ENCODE data around the gene KLHDC8B. TPM values are rescaled to one million over a fixed set of nuclear protein-coding genes. Genes with fewer than 3 reads are reported as not detected.

The KLHDC8B gene
- total RNA-seq, 1 experiment from 2014 or later = 13.5 TPM

DNA sequence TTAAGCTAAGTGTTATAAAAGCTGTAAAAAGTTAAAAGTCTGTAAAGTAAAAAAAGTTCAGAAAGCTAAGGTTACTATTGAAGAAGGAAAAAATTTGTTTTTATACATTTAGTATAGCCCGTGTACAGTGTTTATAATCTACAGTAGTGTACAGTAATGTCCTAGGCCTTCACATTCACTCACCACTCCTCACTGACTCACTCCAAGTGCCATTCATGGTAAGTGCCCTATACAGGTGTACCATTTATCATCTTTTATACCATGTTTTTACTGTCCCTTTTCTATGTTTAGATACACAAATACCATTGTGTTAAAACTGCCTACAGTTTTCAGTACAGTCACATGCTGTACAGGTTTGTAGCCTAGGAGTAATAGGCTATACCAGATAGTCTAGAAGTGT is 14.1 kb upstream of the KLHDC8B start:
- no peak overlapping the region for H3T11ph ChIP-seq (ENCODE audit: low read length)
- H3K14ac ChIP-seq (ENCODE audit: insufficient read depth, low read length) = no peak overlapping the region
- no peaks in the 10 kb centered on the region for H3K9me3 ChIP-seq (ENCODE audit: control insufficient read depth, low read depth, low read length)

More for the DNA sequence above, 14.1 kb upstream of the KLHDC8B start:
- Histone ChIP-seq H3K18ac (ENCODE audit: insufficient read length, low read depth, low read length) (no peak overlapping the region), H3K27me3 (ENCODE audit: insufficient read depth, low read length) (no peaks in the 10 kb centered on the region), H2BK12ac (ENCODE audit: insufficient read length, low read depth, low read length) (no peak overlapping the region), H3K79me2 (ENCODE audit: insufficient read depth, low read length) (no peaks in the 10 kb centered on the region), H4K8ac (replicated peaks; ENCODE audit: insufficient read length, low read depth, low read length) (no peak overlapping the region), H3K4me1 (ENCODE audit: insufficient read depth, low read length) (no peaks in the 10 kb centered on the region), H3K4me2 (ENCODE audit: insufficient read depth, insufficient read length, low read length) (no peak overlapping the region), H3K27ac (ENCODE audit: insufficient read length, low read depth, low read length) (no peak overlapping the region), H2BK15ac (ENCODE audit: low read depth, low read length) (no peak overlapping the region), H3K56ac (ENCODE audit: insufficient read length, low read depth, low read length) (no peak overlapping the region), H2BK5ac (ENCODE audit: insufficient read length, low read length) (no peak overlapping the region), H3K79me1 (ENCODE audit: insufficient read depth, low read depth, low read length, poor library complexity, severe bottlenecking) (no peaks in the 10 kb centered on the region), H2BK120ac (ENCODE audit: low read depth, low read length, poor library complexity, severe bottlenecking) (no peak overlapping the region), H3K4ac (ENCODE audit: low read depth, low read length) (no peak overlapping the region), H4K5ac (ENCODE audit: insufficient read length, low read depth, low read length) (no peak overlapping the region), H2AFZ (ENCODE audit: low read length) (no peak overlapping the region), H2AK5ac (ENCODE audit: insufficient read length, low read length) (no peak overlapping the region), H4K20me1 (ENCODE audit: control insufficient read depth, insufficient read depth, insufficient read length) (no peaks in the 10 kb centered on the region), H2BK20ac (ENCODE audit: low read depth, low read length, poor library complexity, severe bottlenecking) (no peak overlapping the region), H3K9ac (ENCODE audit: extremely low read depth, insufficient read length, low read length) (no peak overlapping the region), H4K91ac (ENCODE audit: insufficient read length, low read depth, low read length) (no peak overlapping the region), H3K23ac (ENCODE audit: insufficient read length, low read depth, low read length) (no peak overlapping the region), H3K23me2 (ENCODE audit: insufficient read length, low read depth, low read length, poor library complexity, severe bottlenecking) (no peaks in the 10 kb centered on the region)
- peaks cover 0 to 3% (median 1%) of the 10 kb centered on the region in 3 experiments; a peak in 2 of 7 replicates for H3K36me3 Mint-ChIP-seq (ENCODE audit: insufficient read depth in 1 of 3, low read depth in 3 of 3)
- no peaks in the 10 kb centered on the region for H3K9me3 Mint-ChIP-seq
- H3K27me3 Mint-ChIP-seq (ENCODE audit: low read depth) = peaks cover 18% of the 10 kb centered on the region
- no peak overlapping the region for H3K4me3 Mint-ChIP-seq
- peaks cover 2 to 4% of the 10 kb centered on the region in 2 experiments; a peak in 3 of 4 replicates for H3K4me1 Mint-ChIP-seq
- TF ChIP-seq CTCF (conservative IDR thresholded peaks at IDR 0.05) = no peak
- no peak for DNase-seq
- no CpG with 5 or more reads among the region's 1 CpG for WGBS (ENCODE audit: extremely low coverage, insufficient read length, low lambda C conversion rate)
- no peak overlapping the region for H3K27ac Mint-ChIP-seq
